SK-N-SH treated with all-trans-retinoic acid at 6 μM for 48 hours (cell line): ENCODE measurements around the gene DLG2.

Source experiments
- ARNTL ChIP-seq: fragments of 450-650 bp; formaldehyde crosslinking; IDR thresholded peaks from 2 replicates; pipeline ENCODE4 v1.5.0; 2020; ENCODE audit warnings: low read depth, mild to moderate bottlenecking, moderate library complexity, borderline replicate concordance
- PATZ1 ChIP-seq: fragments of 250-450 bp; sonication (Bioruptor Pico); IDR thresholded peaks from 2 replicates; pipeline ENCODE4 v1.8.0; 2020; ENCODE audit warnings: mild to moderate bottlenecking, moderate library complexity, borderline replicate concordance
- RARB ChIP-seq: fragments of 250-450 bp; sonication (Bioruptor Pico); IDR thresholded peaks from 2 replicates; pipeline ENCODE4 v1.8.0; 2021; ENCODE audit warnings: mild to moderate bottlenecking, moderate library complexity
- TCF4 ChIP-seq: fragments of 250-450 bp; sonication (Bioruptor Pico); IDR thresholded peaks from 2 replicates; pipeline ENCODE4 v1.8.0; 2021; ENCODE audit warnings: mild to moderate bottlenecking, moderate library complexity, borderline replicate concordance
- ZNF565 ChIP-seq: fragments of 450-650 bp; formaldehyde crosslinking; conservative IDR thresholded peaks from 2 replicates; pipeline ENCODE4 v1.5.0; 2020; ENCODE audit warnings: low read depth, mild to moderate bottlenecking, moderate library complexity
- ZNF70 ChIP-seq: fragments of 450-650 bp; formaldehyde crosslinking; IDR thresholded peaks from 2 replicates; pipeline ENCODE4 v1.5.0; 2020; ENCODE audit warnings: mild to moderate bottlenecking, moderate library complexity
- TF ChIP-seq, protein P1 (sequence below): fragments of 250-450 bp; sonication (Bioruptor Pico); IDR thresholded peaks from 2 replicates; pipeline ENCODE4 v1.5.1; 2021; ENCODE audit warnings: mild to moderate bottlenecking, moderate library complexity

DNA sequence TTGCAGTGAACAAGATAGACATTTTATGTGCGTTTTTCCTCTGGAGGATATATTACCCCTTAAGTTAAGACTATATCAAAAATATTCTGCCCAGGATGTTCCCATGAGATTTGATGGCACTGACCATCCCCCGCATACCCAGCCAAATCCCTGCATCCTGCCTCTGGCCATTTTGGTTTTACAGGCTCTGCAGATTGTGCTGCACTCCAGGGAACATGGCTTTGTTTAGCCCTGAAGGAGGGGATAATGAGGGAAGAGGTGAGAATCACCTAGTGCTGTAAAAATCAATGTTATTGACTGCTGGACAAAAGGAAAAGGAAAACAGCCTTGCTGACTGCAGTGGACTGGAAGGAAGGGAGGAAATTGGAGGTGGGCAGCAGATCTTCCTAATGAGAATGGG lies 717.4 kb downstream of the DLG2 start:
- TF ChIP-seq ZNF70 (CRISPR knock-in tag) = no peak
- no peak for TF ChIP-seq RARB
- TF ChIP-seq TCF4 (CRISPR knock-in tag) = no peak
- TF ChIP-seq, protein P1, sequence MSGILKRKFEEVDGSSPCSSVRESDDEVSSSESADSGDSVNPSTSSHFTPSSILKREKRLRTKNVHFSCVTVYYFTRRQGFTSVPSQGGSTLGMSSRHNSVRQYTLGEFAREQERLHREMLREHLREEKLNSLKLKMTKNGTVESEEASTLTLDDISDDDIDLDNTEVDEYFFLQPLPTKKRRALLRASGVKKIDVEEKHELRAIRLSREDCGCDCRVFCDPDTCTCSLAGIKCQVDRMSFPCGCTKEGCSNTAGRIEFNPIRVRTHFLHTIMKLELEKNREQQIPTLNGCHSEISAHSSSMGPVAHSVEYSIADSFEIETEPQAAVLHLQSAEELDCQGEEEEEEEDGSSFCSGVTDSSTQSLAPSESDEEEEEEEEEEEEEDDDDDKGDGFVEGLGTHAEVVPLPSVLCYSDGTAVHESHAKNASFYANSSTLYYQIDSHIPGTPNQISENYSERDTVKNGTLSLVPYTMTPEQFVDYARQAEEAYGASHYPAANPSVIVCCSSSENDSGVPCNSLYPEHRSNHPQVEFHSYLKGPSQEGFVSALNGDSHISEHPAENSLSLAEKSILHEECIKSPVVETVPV (CRISPR knock-in tag) = no peak
- TF ChIP-seq PATZ1 = no peak
- TF ChIP-seq ZNF565 (CRISPR knock-in tag) = no peak
- no peak for TF ChIP-seq ARNTL (CRISPR knock-in tag)
